Kidney capillary endothelial cell (primary cell): ENCODE results near the gene CAMSAP2.
"Not testable (repeated sequence)": the region's sequence is repeated elsewhere in the genome, so short reads cannot be mapped to it uniquely, and the experiment has no call there.

Experiments
- DNase-seq: peaks from one replicate; pipeline ENCODE4 v3.0.0-alpha.2; 2018; ENCODE audit warnings: low spot score

Gene CAMSAP2

GRCh38 chr1:200739702-200740570 lies 1.2 kb downstream of the CAMSAP2 start:
- peak; percentile 18 for DNase-seq

DNA sequence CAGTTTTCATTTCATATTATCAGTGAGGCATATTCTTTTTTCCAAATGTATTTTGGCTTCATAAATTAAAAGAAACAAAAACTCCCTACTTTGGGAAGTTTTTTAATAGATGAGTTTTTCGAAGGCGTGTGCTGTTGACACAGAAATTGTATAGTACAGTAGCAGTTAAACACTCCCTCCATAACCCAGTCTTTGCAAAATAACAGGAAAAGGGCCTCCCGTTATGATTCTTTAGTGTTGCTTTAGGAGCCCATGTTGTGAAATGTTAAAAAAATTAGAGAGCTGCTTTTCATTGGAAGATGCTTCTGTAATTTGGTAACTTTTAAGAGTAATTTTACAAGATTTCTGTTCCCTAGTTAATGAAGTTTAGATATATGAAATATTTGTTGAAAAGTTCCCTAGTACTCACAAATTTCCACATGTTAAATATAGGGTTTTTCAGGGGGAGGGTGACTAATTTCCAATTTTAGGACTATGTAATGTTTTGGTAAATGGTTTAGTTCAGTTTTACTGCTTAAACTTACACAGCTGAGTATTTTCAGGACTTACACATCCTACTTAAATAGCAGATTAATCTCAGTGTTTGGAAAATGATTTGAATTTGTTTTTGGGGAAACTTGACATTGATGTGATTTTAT lies 2.0 kb downstream of the CAMSAP2 start:
- peak; percentile 14 for DNase-seq

DNA sequence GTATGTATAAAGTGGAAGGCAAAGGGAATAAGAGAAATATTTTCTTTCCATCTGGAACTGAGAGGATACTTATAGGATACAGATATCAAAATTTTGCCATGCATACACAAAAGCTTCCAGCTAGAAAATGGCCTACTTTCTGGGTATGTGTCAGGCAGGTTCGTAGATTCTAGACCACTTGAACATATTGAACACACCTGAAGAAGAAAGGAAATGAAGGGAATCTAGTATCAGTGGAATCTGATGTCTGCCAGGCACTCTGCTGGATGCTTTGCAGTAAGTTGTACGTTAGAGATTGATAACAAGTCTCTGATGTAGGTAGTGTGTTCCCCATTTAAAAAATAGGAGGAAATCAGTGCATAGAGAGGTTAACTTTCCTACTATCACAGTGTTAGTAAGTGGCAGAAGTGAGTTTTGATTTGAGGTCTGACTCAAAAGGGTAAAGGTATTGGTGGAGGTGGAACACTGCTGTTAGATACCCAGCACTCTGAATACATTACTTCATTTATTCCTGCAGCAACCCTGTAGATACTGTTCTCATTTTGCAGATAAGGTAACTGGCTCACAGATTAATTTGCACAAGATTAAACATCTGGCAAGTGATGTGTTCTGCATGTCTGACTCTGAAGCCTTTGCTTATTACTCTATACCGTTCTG lies 3.0 kb downstream of the CAMSAP2 start:
- DNase-seq: peak; percentile 4

- no peak for DNase-seq
Measured at GRCh38 chr1:200744143-200744542, 5.5 kb downstream of the CAMSAP2 start.

DNA sequence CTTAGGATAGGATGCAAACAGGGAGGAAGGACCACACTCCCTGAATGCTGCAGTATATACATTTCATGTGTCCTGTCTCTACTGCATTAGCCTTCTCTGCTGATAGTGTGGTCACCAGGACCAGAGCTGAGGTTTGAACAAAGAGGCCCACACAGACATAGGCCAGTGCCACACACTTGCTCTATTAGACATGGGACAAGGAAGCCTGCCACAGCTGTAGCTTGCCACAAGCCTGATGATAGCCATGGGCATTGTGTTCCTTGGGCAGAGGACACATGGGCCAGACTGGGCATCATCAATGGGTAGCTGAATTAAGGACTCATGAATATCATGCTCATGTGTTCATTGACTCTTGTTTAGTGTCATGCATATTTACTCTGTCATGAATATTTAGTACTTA lies 10.4 kb downstream of the CAMSAP2 start:
- no peak for DNase-seq

GRCh38 chr1:200750749-200751148 lies 12.1 kb downstream of the CAMSAP2 start:
- not testable (repeated sequence) for DNase-seq

GRCh38 chr1:200751717-200752116 lies 13.0 kb downstream of the CAMSAP2 start:
- no peak for DNase-seq

DNA sequence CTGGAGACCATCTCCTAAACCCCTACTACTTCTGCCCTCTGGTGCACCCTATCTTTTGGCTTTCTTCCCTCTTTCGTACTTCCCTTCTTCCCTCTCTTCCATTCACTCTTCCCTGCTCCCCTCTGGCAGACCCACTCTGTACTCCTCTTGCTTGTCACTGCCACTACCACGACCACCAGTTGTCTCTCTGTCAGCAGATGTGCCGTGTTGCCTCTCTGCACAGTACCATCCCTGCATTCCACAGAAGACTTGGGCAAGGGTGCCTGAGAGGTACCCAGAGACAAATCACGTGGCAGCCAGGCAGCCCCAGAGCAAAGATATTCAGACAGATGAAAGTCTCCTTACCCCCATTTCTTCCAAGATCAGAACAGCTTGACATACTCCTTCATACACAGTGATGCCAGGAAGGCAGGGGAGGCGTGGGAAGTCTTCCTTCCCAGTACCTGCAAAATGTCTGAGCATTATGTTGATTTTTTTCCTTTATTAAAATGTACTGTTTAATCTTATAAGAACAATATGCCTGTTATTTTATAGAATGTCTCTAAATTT lies 15.0 kb downstream of the CAMSAP2 start:
- DNase-seq: no peak

GRCh38 chr1:200755456-200755855 lies 16.8 kb downstream of the CAMSAP2 start:
- DNase-seq: no peak

- no peak for DNase-seq
Measured at GRCh38 chr1:200762089-200762488, 23.4 kb downstream of the CAMSAP2 start.

DNA sequence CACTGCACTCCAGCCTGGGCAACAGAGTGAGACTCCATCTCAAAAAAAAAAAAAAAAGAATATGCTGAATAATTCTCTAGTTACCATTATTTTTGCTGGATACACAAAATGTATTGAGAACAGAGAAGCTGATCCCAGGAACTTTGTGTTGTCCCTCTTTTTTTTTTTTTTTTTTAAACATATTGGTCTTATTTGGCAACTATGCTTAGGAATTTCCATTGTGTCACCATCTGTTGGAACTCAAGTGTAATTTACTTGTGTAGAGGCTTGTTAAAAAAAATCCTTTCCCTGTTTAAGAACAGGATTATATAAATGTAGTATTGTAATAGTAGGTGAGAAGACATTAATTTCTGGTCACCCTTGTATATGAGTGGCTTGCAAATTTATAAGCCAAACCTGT lies 28.6 kb downstream of the CAMSAP2 start:
- DNase-seq: no peak

GRCh38 chr1:200771625-200772555 lies 33.2 kb downstream of the CAMSAP2 start:
- DNase-seq: no peak

GRCh38 chr1:200774311-200774710 lies 35.6 kb downstream of the CAMSAP2 start:
- DNase-seq: no peak

GRCh38 chr1:200774735-200775444 lies 36.2 kb downstream of the CAMSAP2 start:
- DNase-seq: peak; percentile 23

DNA sequence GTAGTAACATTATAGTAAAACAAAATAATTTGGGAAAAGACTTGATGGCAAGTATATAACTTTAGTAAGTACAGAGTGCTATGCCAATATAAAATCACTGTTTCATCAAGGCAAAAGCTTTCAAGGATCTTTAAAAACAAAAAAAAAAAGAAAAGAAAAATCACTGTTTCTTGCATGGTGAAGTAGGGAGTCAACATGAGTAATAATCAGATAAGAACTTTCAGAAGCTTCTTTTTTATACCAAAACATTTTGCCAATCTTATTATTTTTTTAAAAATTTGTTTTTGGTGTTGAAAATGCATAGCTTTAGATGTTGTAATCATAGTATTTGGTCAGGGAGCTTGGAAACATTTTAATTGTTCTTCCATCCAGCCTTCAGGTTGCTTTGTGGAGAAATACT lies 37.2 kb downstream of the CAMSAP2 start:
- DNase-seq: no peak

DNA sequence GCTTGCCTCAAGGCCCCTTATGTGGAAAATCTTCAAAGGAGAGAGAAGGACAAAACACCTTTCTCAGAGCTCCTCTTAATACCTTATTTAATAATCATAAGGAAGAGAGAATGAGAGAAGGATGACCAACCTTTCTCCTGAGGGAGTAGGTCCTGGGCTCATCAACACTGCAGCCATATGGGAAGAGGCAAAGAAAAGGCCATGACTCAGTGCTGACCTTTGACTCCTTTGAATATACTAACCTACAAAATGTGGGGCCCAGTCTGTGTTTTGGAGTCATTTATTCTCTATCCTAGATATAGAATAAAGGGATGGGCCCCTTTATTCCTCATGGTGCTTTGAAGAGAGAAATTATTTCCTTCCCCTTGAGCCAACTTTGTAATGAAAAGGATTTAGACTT lies 38.3 kb downstream of the CAMSAP2 start:
- no peak for DNase-seq

GRCh38 chr1:200778766-200779165 lies 40.1 kb downstream of the CAMSAP2 start:
- DNase-seq: no peak

GRCh38 chr1:200779326-200779725 lies 40.6 kb downstream of the CAMSAP2 start:
- no peak for DNase-seq

DNA sequence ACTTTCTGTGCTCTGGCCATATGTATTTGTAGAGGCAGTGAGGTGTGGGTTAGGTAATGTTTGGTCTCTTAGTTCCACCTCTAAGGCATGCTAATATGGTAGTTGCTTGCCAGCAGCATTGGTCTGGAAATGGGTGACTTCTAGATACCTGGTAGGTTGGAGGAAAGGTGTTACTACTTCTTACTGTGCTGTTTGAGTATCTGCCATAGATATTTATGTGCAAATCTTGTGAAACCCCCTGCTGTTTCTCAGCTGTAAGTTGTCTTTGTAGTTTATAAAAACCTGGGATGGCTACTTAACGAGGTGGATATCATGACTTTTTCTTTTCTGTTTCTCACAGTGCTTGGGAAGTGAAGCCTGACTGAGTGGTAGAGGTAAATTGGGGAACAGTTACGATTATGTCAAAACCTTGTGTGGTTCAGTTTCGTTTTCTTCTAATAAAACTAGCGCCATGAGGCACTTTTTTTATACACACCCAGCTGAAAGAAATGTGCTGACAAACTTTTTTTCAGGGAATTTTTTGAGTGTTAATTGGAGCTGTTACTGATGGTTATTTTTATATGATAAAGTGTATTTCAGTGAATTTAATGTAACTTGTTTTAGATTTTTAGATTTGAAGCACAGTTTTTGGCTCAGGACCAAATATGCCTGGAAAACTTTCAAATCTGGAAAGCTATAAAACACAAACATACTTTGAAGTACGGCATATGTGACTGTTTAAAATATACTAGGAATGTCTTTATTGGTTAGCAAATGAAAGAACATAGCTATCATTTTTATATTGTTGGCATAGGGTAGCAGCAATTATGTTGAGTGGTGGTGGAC lies 42.1 kb downstream of the CAMSAP2 start:
- DNase-seq: no peak

GRCh38 chr1:200783926-200784325 lies 45.2 kb downstream of the CAMSAP2 start:
- DNase-seq: no peak
